ENCODE data around the gene PTEN.

PTEN gene

DNA sequence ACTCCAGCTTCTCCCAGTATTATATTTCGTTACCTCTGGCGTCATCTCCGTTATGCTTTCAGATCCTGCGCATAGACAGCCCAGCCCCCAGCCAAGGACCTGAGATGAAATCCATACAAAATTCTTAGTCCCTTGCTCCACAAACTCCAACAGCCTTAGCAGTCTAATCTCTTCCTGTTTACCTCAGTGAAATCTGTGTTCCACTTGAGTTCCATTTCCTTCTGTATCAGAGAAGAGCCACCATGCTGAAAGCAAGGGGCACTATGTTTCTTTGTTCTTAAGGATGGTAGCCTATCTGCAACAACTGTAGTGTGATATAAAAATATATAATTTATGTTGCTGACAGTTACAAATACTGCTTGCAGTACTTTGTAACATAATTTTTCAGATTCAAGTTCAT is 59.8 kb downstream of the PTEN start:
- DNase-seq: no peak

DNA sequence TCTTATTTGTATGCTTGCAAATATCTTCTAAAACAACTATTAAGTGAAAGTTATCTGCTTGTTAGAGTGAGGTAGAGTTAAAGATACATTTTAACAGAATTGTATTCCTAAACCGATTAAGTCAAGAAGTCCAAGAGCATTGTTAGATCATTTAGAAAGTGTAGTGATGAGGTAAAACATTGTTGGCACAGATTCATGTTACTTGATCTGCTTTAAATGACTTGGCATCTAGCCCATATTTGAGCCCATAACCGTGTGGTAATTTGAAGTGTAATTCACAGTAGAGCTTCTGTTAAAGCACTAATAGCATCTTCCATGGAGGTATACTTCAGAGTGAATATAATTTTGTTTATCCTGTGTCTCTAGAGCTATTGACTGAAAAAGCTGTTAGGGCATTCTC is 62.1 kb downstream of the PTEN start:
- DNase-seq: no peak

DNA sequence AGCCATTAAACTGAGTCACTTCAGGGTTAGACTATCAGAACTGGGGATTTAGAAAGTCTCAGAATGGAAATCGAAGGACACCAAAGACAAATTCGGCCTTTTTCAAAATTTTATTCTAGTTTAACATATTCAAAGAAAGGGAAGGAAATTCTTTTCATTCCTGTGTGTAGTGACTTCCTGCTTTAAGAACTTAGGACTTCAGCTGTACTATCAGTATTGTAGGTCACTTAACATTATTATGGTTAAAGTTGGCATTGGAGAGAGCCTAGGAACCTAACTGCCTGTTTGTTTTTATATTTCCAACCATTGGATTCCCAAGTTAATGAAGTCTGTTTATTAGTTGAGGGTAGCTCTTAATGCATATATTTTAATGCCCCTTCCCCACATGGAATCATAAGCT is 63.7 kb downstream of the PTEN start:
- no peak for DNase-seq

- no peak for DNase-seq
Observed at GRCh38 chr10:87928996-87929395, 65.6 kb downstream of the PTEN start.

DNA sequence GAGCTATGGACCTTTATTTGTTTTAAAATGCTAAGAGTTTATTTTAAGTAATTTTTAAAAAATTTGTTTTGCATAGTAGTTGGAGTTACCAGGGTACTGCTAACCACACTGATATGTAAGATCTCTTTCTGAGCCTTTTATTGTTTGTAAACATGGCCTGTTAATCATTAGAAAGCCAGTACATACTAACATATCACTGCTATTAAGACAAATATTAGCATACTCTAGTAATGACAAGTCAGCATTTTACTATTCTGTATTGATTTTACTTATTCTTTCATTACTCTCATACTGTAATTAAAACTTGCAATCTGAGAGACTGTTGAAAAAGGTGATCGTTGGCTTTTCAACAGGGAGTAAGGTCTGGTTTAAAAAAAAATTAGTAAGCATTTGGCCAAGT is 66.7 kb downstream of the PTEN start:
- no peak for DNase-seq

DNA sequence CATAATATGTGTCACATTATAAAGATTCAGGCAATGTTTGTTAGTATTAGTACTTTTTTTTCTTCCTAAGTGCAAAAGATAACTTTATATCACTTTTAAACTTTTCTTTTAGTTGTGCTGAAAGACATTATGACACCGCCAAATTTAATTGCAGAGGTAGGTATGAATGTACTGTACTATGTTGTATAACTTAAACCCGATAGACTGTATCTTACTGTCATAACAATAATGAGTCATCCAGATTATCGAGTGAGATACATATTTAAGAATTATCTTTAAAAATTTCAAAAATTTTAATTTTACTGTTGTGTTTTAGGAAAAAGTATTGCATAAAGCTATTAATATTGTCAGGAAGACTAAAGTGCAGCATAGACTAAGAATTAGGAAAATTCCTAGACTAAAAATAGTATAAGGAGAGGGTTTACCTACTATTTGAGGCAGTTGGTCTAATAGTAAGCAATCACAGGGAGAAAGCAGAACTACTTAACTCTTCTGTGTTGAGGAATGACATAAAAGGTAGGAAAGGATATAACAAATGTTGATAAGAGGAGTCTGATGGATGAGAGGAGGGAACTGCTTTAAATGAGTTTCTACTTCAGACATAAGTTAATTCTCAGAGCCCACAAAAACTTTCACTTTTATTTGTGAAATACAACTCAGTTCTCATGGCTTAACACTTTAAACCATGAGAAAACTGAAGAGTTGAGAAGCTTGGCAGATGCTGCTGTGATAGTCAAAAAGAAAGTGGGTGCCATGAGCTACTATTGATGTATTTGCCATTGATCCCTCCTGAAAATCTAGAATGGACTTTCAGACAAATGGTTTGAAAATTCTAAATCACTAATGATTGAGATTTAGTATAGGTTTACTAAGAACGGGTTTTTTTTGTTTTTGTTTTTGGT is 67.8 kb downstream of the PTEN start:
- DNase-seq: peak in 1 of 2 donors; percentile 8

- DNase-seq: no peak
Observed at GRCh38 chr10:87931836-87932230, 68.4 kb downstream of the PTEN start.

DNA sequence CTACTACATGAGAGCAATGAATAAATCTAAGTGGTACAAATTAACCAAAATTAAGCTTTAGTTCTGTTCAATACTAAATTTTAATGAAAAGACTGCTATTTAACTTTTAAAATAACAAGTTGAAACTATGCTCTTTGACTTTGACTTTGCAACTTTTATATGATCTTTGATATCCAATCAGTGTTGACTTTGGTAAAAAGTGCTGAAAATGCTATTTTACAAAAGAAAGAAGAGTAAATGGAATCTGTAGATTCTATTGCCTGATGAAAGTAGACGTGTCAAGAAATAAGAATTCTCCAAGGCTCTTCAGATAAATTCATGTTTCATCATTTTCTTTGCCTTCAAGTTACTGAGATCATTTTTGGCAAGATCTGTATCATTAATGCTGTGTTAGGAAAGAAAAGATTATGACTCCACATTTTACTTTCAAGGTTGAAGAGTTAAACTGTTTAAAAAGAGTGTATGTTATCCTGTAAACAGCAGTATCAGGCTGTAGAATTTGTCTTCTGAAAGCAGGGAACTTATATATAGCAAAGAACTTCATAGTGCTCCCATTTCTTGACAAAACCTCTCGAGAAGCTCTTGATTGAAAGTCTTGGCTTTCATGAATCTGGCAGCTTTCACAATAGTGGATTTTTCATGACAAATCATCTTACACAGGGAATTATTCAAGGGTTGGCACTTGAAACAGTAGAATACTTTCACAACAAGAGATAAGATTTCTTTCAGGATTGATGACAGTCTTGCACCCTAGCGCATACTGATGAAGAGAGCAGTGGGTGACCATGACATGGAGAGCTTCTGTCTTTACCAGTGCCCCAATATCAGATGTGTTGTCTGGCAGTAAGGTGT is 72.1 kb downstream of the PTEN start:
- no peak for DNase-seq

GRCh38 chr10:87940210-87940609 is 76.8 kb downstream of the PTEN start:
- no peak for DNase-seq

DNA sequence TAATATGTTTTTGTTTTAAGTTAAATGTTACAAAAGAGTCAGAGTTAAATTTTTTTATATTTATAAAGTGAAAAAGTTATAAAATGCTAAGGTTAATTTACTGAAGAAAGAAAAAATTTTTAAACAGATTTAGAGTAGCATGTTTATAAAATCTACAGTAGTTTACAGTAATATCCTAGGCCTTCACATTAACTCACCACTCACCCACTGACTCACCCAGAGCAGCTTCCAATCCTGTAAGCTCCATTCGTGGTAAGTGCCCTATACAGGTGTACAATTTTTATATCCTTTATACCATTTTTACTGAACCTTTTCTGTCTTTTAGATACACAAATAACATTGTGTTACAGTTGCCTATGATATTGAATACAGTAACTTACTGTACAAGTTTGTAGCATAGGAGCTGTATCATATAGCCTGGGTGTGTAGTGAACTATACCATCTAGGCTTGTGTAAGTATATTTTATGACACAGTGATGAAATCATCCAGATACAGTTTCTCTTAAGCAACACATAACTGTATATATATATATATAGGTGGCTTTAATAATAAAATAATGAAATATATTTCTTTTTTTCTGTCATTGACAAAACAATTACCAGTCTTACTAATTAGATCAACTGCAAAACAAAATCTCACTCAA is 79.6 kb downstream of the PTEN start:
- DNase-seq: no peak

DNA sequence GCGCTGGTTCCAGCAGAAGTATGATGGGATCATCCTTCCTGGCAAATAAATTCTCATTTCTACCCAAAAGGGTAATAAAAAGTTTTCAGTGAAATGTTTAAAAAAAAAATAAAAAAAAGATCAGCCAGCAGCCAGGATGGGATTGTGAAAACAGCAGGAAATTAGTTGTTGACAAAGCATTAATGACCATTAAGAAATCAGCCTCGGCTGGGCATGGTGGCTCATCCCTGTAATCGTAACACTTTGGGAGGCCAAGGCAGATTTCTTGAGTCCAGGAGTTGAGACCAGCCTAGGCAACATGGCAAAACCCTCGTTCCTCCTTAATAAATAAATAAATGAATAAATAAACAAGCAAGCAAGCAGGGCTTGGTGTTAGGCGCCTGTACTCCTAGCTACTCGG is 82.6 kb downstream of the PTEN start:
- no peak for DNase-seq

DNA sequence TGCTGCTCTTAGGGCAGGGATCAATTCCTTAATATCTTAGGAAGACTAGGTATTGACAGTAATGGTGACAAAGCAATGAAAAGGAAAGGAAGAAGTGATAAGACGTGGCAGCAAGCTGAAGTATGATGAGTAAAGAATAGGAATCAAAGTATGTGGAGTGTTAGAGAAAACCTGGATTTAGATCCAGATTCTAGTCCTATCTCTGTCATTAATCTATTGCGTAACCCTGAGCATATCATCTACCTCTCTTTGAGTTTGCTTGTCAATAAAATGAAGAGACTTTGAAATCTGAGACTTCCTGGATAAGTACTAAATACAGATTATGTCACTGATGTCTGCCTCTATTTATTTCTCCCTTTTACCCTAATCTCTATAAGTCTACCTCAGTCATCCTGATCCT is 89.2 kb downstream of the PTEN start:
- no peak for DNase-seq

DNA sequence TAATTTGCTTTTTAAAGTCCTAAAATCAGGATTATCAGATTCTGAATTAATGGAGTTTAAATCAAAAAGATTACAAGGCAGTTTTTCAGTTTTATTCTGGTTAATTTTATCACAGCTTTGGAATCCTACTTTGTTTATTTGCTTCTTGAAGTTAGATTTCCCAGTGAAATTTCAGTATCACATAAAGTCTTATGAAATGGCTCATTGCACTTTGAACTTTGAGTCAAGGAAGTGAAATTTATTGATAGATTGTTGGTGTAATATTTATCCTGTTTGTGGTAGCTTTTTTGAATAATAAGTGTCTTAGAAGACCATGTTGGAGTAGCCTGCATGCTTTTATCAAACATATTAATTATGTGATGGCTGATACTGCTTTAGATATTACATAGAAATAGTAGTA is 92.6 kb downstream of the PTEN start:
- no peak for DNase-seq

DNA sequence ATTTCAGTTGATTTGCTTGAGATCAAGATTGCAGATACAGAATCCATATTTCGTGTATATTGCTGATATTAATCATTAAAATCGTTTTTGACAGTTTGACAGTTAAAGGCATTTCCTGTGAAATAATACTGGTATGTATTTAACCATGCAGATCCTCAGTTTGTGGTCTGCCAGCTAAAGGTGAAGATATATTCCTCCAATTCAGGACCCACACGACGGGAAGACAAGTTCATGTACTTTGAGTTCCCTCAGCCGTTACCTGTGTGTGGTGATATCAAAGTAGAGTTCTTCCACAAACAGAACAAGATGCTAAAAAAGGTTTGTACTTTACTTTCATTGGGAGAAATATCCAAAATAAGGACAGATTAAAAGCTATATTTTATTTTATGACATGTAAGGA is 94.3 kb downstream of the PTEN start:
- DNase-seq: no peak

GRCh38 chr10:87960230-87960629 is 96.8 kb downstream of the PTEN start:
- no peak for DNase-seq

- no peak for DNase-seq
Observed at GRCh38 chr10:87961314-87961713, 97.9 kb downstream of the PTEN start.

- no peak for DNase-seq
Observed at GRCh38 chr10:87966459-87966858, 103.0 kb downstream of the PTEN start.

- DNase-seq: no peak
Observed at GRCh38 chr10:87973635-87974034, 110.2 kb downstream of the PTEN start.

- DNase-seq: no peak
Observed at GRCh38 chr10:87974130-87974529, 110.7 kb downstream of the PTEN start.

GRCh38 chr10:87974769-87975168 is 111.3 kb downstream of the PTEN start:
- DNase-seq: no peak

GRCh38 chr10:87976101-87976743 is 112.8 kb downstream of the PTEN start:
- no peak for DNase-seq

GRCh38 chr10:87978166-87978565 is 114.7 kb downstream of the PTEN start:
- no peak for DNase-seq

DNA sequence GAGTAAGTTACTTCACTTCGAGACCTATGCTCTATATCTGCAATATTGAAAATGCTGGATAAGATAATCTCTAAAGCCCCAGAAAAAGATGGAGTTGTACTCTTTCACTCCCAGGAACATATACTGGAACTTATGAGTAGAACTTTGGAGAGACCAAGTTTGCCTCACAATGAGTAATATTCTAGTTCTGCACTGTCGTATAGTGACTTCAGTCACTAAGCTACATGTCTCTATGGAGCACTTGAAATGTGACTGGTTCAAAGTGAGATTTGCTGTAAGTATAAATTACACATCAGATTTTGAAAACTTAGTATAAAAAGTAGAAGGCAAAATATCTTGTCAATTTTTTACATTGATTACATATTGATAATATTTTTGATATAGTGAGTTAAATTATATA is 116.4 kb downstream of the PTEN start:
- no peak for DNase-seq
